ENCODE results near the gene LSM8.

LSM8 gene

GRCh38 chr7:118151671-118152070 is 32.3 kb upstream of the LSM8 start:
- no peak overlapping the region for H3K4me3 Mint-ChIP-seq
- no peak overlapping the region for H3K27ac Mint-ChIP-seq
- TF ChIP-seq, protein P1, sequence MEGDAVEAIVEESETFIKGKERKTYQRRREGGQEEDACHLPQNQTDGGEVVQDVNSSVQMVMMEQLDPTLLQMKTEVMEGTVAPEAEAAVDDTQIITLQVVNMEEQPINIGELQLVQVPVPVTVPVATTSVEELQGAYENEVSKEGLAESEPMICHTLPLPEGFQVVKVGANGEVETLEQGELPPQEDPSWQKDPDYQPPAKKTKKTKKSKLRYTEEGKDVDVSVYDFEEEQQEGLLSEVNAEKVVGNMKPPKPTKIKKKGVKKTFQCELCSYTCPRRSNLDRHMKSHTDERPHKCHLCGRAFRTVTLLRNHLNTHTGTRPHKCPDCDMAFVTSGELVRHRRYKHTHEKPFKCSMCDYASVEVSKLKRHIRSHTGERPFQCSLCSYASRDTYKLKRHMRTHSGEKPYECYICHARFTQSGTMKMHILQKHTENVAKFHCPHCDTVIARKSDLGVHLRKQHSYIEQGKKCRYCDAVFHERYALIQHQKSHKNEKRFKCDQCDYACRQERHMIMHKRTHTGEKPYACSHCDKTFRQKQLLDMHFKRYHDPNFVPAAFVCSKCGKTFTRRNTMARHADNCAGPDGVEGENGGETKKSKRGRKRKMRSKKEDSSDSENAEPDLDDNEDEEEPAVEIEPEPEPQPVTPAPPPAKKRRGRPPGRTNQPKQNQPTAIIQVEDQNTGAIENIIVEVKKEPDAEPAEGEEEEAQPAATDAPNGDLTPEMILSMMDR (IDR thresholded peaks at IDR 0.05) = no peak

DNA sequence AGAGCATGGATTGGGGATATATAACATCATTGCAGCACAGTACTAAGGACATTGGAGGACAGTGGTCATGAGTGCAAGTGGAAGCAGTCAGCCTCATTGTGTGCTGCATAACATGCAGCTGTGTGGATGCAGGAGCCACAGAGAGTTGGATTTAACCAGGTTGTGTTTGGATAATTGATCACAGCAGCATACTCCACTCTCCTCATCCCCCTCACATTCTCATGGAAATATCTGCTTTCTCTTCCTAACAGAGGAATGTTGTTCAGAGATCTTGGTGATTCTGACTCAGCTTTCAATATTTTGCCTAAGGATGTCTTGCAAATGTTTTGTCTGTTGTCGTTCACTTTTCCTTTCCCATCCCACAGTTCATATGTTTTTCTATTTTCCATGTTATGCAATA is 31.8 kb upstream of the LSM8 start:
- H3K9me3 Mint-ChIP-seq = peaks cover 5% of the 10 kb centered on the region
- H3K4me1 Mint-ChIP-seq = no peaks in the 10 kb centered on the region
- H3K27ac Mint-ChIP-seq = no peak overlapping the region
- no peak for DNase-seq
- no peaks in the 10 kb centered on the region for H3K27me3 Mint-ChIP-seq (ENCODE audit: low read depth, poor library complexity)
- H3K4me3 Mint-ChIP-seq = no peak overlapping the region
- TF ChIP-seq, protein P1 (IDR thresholded peaks at IDR 0.05) = no peak
- no peaks in the 10 kb centered on the region for H3K36me3 Mint-ChIP-seq (ENCODE audit: low read depth)

More at GRCh38 chr7:118151671-118152070, 32.3 kb upstream of the LSM8 start:
- no peak for DNase-seq
- no peaks in the 10 kb centered on the region for H3K4me1 Mint-ChIP-seq
- peaks cover under 1% of the 10 kb centered on the region for H3K9me3 Mint-ChIP-seq
- H3K36me3 Mint-ChIP-seq (ENCODE audit: low read depth) = no peaks in the 10 kb centered on the region
- H3K27me3 Mint-ChIP-seq (ENCODE audit: low read depth, poor library complexity) = no peaks in the 10 kb centered on the region

GRCh38 chr7:118152654-118153053 is 31.3 kb upstream of the LSM8 start:
- no peak for DNase-seq
- Mint-ChIP-seq H3K4me1 (no peaks in the 10 kb centered on the region), H3K27me3 (ENCODE audit: low read depth, poor library complexity) (no peaks in the 10 kb centered on the region), H3K9me3 (peaks cover 8% of the 10 kb centered on the region), H3K4me3 (no peak overlapping the region), H3K27ac (peak overlapping the region; percentile 34), H3K36me3 (ENCODE audit: low read depth) (no peaks in the 10 kb centered on the region)
- TF ChIP-seq, protein P1 (IDR thresholded peaks at IDR 0.05) = no peak

DNA sequence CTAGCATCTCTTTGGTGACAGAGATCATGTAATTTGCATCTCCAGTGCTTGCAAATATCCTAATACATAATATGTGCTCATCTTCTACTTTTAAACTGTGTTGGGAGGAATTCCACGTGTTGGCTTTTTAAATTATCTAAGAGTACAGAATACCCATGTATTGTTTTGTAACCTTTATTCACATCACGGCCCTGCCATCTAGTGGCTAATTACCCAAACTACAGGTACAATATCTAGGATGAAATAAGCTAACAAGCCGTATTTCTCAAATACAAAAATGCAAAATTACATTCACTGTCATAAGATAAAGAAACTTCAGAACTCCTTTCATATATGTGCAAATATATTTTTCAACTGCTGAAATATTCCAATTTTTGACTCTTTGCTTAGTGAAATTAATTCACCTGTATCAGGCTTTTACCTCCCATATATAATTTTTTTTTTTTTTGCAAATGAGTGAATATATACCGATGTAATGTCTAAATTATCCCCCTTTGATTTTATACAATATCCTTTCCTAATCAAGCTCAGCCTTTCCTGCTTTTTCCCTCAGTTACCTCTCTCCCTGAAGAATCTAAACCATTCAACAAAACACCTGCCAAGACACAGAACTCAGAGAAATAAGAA is 30.3 kb upstream of the LSM8 start:
- TF ChIP-seq, protein P1 (IDR thresholded peaks at IDR 0.05) = peak; percentile 73
- H3K4me1 Mint-ChIP-seq = no peaks in the 10 kb centered on the region
- peaks cover 16% of the 10 kb centered on the region for H3K9me3 Mint-ChIP-seq
- DNase-seq = peak; percentile 13
- no peak overlapping the region for H3K4me3 Mint-ChIP-seq
- no peak overlapping the region for H3K27ac Mint-ChIP-seq
- no peaks in the 10 kb centered on the region for H3K27me3 Mint-ChIP-seq (ENCODE audit: low read depth, poor library complexity)
- H3K36me3 Mint-ChIP-seq (ENCODE audit: low read depth) = no peaks in the 10 kb centered on the region

GRCh38 chr7:118158766-118159165 is 25.2 kb upstream of the LSM8 start:
- Mint-ChIP-seq H3K36me3 (ENCODE audit: low read depth) (no peaks in the 10 kb centered on the region), H3K4me1 (no peaks in the 10 kb centered on the region), H3K27me3 (ENCODE audit: low read depth, poor library complexity) (no peaks in the 10 kb centered on the region), H3K9me3 (peaks cover 40% of the 10 kb centered on the region), H3K4me3 (no peak overlapping the region), H3K27ac (no peak overlapping the region)
- no peak for DNase-seq
- TF ChIP-seq, protein P1 (IDR thresholded peaks at IDR 0.05) = no peak

DNA sequence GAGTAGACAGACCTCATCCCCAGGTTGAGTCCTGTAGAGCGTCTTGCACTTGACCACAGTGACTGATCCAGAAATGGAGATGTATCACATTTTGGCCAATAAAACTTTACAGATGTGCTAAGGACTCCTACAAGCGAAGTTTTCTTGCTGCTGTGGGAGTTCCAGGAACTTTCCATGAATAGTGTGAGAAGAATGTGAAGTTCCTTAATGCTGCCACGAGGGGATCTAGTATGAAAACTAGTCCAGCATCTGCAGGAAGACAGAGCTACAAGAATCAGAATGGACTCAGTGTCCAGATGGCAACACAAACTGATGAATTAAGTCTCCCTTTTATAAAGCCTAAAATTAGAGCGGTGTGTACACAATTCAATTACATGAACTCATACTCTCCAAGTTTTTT is 14.8 kb upstream of the LSM8 start:
- H3K27me3 Mint-ChIP-seq (ENCODE audit: low read depth, poor library complexity) = peaks cover 9% of the 10 kb centered on the region
- no peaks in the 10 kb centered on the region for H3K4me1 Mint-ChIP-seq
- H3K9me3 Mint-ChIP-seq = no peaks in the 10 kb centered on the region
- no peak for DNase-seq
- H3K27ac Mint-ChIP-seq = no peak overlapping the region
- TF ChIP-seq, protein P1 (IDR thresholded peaks at IDR 0.05) = no peak
- no peak overlapping the region for H3K4me3 Mint-ChIP-seq
- H3K36me3 Mint-ChIP-seq (ENCODE audit: low read depth) = no peaks in the 10 kb centered on the region
